Neural cell (in vitro differentiated cells): ENCODE data around the gene ZNF521. TPM values are rescaled to one million over a fixed set of nuclear protein-coding genes. Genes with fewer than 3 reads are reported as not detected.

ENCODE experiments used
- H2AFZ ChIP-seq: fragments of 200-600, 300-800 bp; sonication (generic), shearing (Covaris generic); 2 replicates; pipeline ENCODE4 v1.6.0; 2014; ENCODE audit warnings: low read depth, mild to moderate bottlenecking, antibody characterized with exemption, low read length, moderate library complexity
- H3F3A ChIP-seq: fragments of 200-600 bp; shearing (Covaris generic); 2 replicates; pipeline ENCODE4 v1.6.1; 2016; ENCODE audit warnings: mild to moderate bottlenecking, moderate library complexity, mixed read lengths, antibody characterized with exemption, low read length; ENCODE audit not compliant: insufficient read depth, poor library complexity, severe bottlenecking
- H3K27ac ChIP-seq: fragments of 200-600, 300-800 bp; sonication (generic), shearing (Covaris generic); 2 replicates; pipeline ENCODE4 v1.5.1; 2014; ENCODE audit warnings: mild to moderate bottlenecking, low read length, moderate library complexity
- H3K27me3 ChIP-seq: fragments of 300-800, 200-600 bp; sonication (generic), shearing (Covaris generic); 2 replicates; pipeline ENCODE4 v1.6.0; 2014; ENCODE audit warnings: mild to moderate bottlenecking, low read depth, low read length, moderate library complexity; ENCODE audit not compliant: insufficient read depth
- H3K36me3 ChIP-seq: fragments of 300-800, 200-600 bp; sonication (generic), shearing (Covaris generic); 2 replicates; pipeline ENCODE4 v1.5.1; 2014; ENCODE audit warnings: mild to moderate bottlenecking, antibody characterized with exemption, low read length, moderate library complexity; ENCODE audit not compliant: insufficient read depth
- H3K4me2 ChIP-seq: fragments of 300-800, 200-600 bp; sonication (generic), shearing (Covaris generic); 2 replicates; pipeline ENCODE4 v1.6.0; 2014; ENCODE audit warnings: mild to moderate bottlenecking, low read length
- H3K4me3 ChIP-seq: fragments of 300-800, 200-600 bp; sonication (generic), shearing (Covaris generic); 2 replicates; pipeline ENCODE4 v1.5.1; 2014; ENCODE audit warnings: mild to moderate bottlenecking, low read length, moderate library complexity
- H3K79me2 ChIP-seq: fragments of 200-600 bp; shearing (Covaris generic); replicated peaks from 2 replicates; pipeline ENCODE4 v1.6.0; 2014; ENCODE audit warnings: mild to moderate bottlenecking, low read length, moderate library complexity; ENCODE audit not compliant: insufficient read depth
- H3K9ac ChIP-seq: fragments of 300-800, 200-600 bp; sonication (generic), shearing (Covaris generic); 2 replicates; pipeline ENCODE4 v1.6.1; 2016; ENCODE audit warnings: mild to moderate bottlenecking, low read length, mixed read lengths
- H3K9me2 ChIP-seq: fragments of 200-600 bp; shearing (Covaris generic); 2 replicates; pipeline ENCODE4 v1.6.1; 2016; ENCODE audit warnings: mild to moderate bottlenecking, low read length, mixed read lengths; ENCODE audit not compliant: insufficient read depth
- H3K9me3 ChIP-seq: fragments of 200-600, 300-800 bp; sonication (generic), shearing (Covaris generic); 2 replicates; pipeline ENCODE4 v1.6.1; 2016; ENCODE audit warnings: mild to moderate bottlenecking, mixed run types, low read length, moderate library complexity, mixed read lengths
- H4K20me1 ChIP-seq: fragments of 200-600 bp; shearing (Covaris generic); 2 replicates; pipeline ENCODE4 v1.6.1; 2016; ENCODE audit warnings: mild to moderate bottlenecking, mixed run types; ENCODE audit not compliant: insufficient read depth
- EP300 ChIP-seq: fragments of 450-650 bp; conservative IDR thresholded peaks from 2 replicates; pipeline ENCODE4 v1.6.1; 2014; ENCODE audit warnings: antibody characterized with exemption, mild to moderate bottlenecking, moderate library complexity; ENCODE audit not compliant: poor library complexity, severe bottlenecking
- EZH2 ChIP-seq: fragments of 200-600, 300-800 bp; shearing (Covaris generic), sonication (generic); IDR thresholded peaks from 2 replicates; pipeline ENCODE4 v1.6.1; 2014; ENCODE audit warnings: antibody characterized with exemption, low read length, borderline replicate concordance, mild to moderate bottlenecking; ENCODE audit not compliant: insufficient read depth, poor library complexity, severe bottlenecking
- MXI1 ChIP-seq: fragments of 450-650 bp; conservative IDR thresholded peaks from 2 replicates; pipeline ENCODE4 v1.6.1; 2014; ENCODE audit warnings: antibody characterized with exemption, mild to moderate bottlenecking; ENCODE audit not compliant: poor library complexity, severe bottlenecking
- POLR2AphosphoS5 ChIP-seq: IDR thresholded peaks from 2 replicates; pipeline ENCODE4 v1.6.1; 2012
- RAD21 ChIP-seq: fragments of 450-650 bp; conservative IDR thresholded peaks from 2 replicates; pipeline ENCODE4 v1.6.1; 2014; ENCODE audit warnings: antibody characterized with exemption, mild to moderate bottlenecking, moderate library complexity
- REST ChIP-seq: IDR thresholded peaks from 2 replicates; pipeline ENCODE4 v1.6.1; 2012; ENCODE audit warnings: borderline replicate concordance
- SMC3 ChIP-seq: fragments of 450-650 bp; conservative IDR thresholded peaks from 2 replicates; pipeline ENCODE4 v1.6.1; 2014; ENCODE audit warnings: antibody characterized with exemption, mild to moderate bottlenecking, moderate library complexity; ENCODE audit not compliant: poor library complexity
- TAF1 ChIP-seq: IDR thresholded peaks from 2 replicates; pipeline ENCODE4 v1.6.1; 2012; ENCODE audit warnings: low read depth
- polyA plus RNA-seq: library from polyadenylated mRNA; depleted of rRNA; stranded (reverse); fragments of >200 nt; gene quantifications from 2 replicates; pipeline ENCODE4 v1.2.3, GENCODE V29; 2014

The ZNF521 gene
- polyA plus RNA-seq, 1 donor from 2014 or later: 101 TPM

DNA sequence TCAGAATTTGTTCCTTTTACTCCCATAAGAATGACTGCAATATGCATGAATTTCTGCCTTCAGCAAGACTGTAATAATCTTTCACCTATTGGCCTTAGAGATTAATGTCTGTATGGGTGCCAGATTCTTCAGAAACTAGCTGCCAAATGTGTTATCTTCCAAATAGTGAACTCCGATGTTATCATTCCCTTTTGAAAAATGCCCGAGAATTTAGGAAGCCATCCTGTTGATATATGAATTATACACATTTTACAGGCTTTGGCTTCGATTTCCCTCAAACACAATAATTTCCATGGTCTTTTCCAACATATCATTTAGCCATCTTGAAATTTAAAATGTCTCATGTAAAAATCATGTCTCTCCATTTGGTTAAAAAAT lies 101.5 kb downstream of the ZNF521 start:
- no peak for TF ChIP-seq REST
- no peaks in the 10 kb centered on the region for H3K27me3 ChIP-seq
- peaks cover 4% of the 10 kb centered on the region for H3F3A ChIP-seq
- H4K20me1 ChIP-seq: no peaks in the 10 kb centered on the region
- no peaks in the 10 kb centered on the region for H3K9me3 ChIP-seq
- peaks cover 36% of the 10 kb centered on the region for H3K79me2 ChIP-seq
- H3K9ac ChIP-seq: no peak overlapping the region
- no peaks in the 10 kb centered on the region for H3K9me2 ChIP-seq
- no peaks in the 10 kb centered on the region for H3K36me3 ChIP-seq
- no peak overlapping the region for H3K27ac ChIP-seq
- no peak overlapping the region for H3K4me3 ChIP-seq
- no peak overlapping the region for H3K4me2 ChIP-seq
- H2AFZ ChIP-seq: no peak overlapping the region

- H3K36me3 ChIP-seq: no peaks in the 10 kb centered on the region
- H3K9ac ChIP-seq: no peak overlapping the region
- H3K9me3 ChIP-seq: no peaks in the 10 kb centered on the region
- no peaks in the 10 kb centered on the region for H3K27me3 ChIP-seq
- H3K4me3 ChIP-seq: no peak overlapping the region
- H4K20me1 ChIP-seq: no peaks in the 10 kb centered on the region
- no peak overlapping the region for H3K4me2 ChIP-seq
- no peak overlapping the region for H3K27ac ChIP-seq
- no peak overlapping the region for H2AFZ ChIP-seq
- H3K9me2 ChIP-seq: no peaks in the 10 kb centered on the region
- H3K79me2 ChIP-seq: peaks cover 31% of the 10 kb centered on the region
- TF ChIP-seq EP300: no peak
- no peak for TF ChIP-seq MXI1
- no peak for TF ChIP-seq TAF1
- no peak for TF ChIP-seq REST
- no peak for TF ChIP-seq RAD21
- TF ChIP-seq SMC3: no peak
- no peak for TF ChIP-seq EZH2
- no peak for TF ChIP-seq POLR2AphosphoS5
- peaks cover 4% of the 10 kb centered on the region for H3F3A ChIP-seq
Observed at GRCh38 chr18:25248755-25249154, 103.2 kb downstream of the ZNF521 start.
